Measurements from ENCODE around the gene TNNT3.

GRCh38 chr11:1983601-1983961, 64.1 kb downstream of the TNNT3 start:
- no peak for TF ChIP-seq CTCF (IDR thresholded peaks at IDR 0.05)
- no peak for TF ChIP-seq POLR2A (IDR thresholded peaks at IDR 0.05)

Data from testis (tissue), 2 donors.